Ureter (tissue), 1 donor: ENCODE measurements around the gene MSH2. TPM values are rescaled to one million over a fixed set of nuclear protein-coding genes. Genes with fewer than 3 reads are reported as not detected.
"Not testable (repeated sequence)": the region's sequence is repeated elsewhere in the genome, so short reads cannot be mapped to it uniquely, and the experiment has no call there.

Source experiments
- DNase-seq: peaks from one replicate; pipeline ENCODE4 v3.0.0-alpha.2; 2020; ENCODE audit warnings: low spot score
- total RNA-seq: library from RNA; stranded (reverse); gene quantifications from one replicate; pipeline ENCODE4 v1.2.4, GENCODE V29; 2023
- donor health status: DM: yes; HTN: yes; CAD: no.

MSH2 gene
- total RNA-seq, 1 donor from 2014 or later: 18.6 TPM

DNA sequence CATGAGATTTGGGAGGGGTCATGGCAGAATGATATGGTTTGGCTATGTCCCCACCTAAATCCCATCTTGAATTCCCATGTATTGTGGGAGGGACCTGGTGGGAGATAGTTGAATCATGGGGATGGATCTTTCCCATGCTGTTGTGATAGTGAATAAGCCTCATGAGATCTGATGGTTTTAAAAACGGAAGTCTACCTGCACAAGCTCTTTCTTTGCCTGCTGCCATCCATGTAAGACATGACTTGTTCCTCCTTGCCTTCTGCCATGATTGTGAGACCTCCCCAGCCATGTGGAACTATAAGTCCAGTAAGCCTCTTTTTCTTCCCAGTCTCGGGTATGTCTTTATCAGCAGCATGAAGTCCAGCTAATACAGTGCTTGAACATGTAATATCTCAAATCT lies 5.0 kb downstream of the MSH2 start:
- not testable (repeated sequence) for DNase-seq

DNA sequence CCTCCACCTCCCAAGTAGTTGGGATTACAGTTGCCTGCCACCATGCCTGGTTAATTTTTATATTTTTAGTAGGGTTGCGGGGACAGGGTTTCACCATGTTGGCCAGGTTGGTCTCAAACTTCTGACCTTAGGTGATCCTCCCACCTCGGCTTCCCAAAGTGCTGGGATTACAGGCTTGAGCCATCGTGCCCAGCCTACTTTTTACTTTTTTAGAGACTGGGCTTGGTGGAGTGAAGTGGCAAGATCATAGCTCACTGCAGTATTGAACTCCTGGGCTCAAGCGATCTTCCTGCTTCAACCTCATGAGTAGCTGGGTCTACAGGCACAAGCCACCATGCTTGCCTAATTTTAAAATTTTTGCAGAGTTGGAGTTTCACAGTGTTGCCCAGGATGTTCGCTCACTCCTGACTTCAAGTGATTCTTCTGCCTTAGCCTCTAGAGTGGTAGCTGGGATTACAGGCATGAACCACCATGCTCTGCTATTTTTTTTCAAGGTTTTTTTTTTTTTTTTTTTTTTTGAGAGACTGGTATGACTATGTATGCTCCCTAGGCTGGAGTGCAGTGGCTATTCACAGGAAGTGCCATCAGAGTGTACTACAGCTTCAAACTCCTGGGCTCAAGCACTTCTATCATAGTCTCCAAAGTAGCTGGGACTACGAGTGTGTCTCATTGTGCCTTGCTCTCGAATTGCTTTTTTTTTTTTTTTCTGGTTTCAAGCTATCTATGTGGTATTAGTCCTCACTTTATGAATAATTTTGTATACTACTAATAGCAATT lies 11.9 kb downstream of the MSH2 start:
- DNase-seq: peak; percentile 20

DNA sequence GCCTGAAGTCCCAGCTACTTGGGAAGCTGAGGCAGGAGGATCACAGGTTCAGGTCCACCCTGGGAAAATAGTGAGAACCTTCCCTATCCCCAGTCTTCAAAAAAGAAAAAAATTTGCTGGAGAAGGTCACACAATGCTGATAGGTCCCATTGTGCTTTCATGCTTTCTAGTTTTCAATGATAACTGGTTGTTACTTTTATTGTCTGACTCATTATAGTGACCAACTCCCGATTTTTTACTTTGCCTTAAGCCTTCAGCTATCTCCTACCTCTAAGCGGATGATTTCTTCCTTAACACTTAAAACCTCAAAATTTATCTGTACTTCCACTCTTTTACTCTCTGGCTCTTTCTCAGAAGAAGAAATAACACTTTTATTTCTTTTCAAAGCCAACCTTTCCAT lies 17.3 kb downstream of the MSH2 start:
- DNase-seq: no peak

DNA sequence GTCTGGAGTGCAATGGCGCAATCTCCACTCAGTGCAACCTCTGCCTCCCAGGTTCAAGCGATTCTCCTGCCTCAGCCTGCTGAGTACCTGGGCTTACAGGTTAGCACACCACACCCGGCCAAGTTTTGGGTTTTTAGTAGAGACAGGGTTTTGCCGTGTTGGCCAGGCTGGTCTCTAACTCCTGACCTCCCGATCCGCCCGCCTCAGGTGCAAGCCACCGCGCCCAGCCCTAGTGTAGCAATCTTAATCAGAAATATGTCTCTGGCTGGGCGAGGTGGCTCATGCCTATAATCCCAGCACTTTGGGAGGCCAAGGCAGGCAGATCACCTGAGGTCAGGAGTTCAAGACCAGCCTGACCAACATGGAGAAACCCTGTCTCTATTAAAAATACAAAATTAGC lies 17.7 kb downstream of the MSH2 start:
- DNase-seq: not testable (repeated sequence)

DNA sequence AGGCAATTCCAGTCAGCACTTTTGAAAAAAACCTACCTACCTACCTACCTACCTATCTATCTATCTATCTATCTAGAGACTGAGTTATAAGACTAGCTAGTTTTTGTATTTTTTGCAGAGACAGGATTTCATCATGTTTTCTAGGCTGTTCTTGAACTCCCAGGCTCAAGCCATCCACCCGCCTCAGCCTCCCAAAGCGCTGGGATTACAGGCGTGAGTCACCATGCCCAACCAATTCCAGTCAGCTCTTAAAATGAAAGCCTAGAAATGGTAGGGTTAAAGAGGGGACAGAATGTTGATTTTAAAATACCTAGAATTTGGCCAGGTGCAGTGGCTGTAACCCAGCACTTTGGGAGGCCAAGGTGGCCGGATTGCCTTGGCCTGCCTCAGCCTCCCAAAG lies 19.1 kb downstream of the MSH2 start:
- DNase-seq: no peak

GRCh38 chr2:47422560-47422959 lies 19.6 kb downstream of the MSH2 start:
- DNase-seq: no peak

GRCh38 chr2:47426786-47427185 lies 23.8 kb downstream of the MSH2 start:
- no peak for DNase-seq

DNA sequence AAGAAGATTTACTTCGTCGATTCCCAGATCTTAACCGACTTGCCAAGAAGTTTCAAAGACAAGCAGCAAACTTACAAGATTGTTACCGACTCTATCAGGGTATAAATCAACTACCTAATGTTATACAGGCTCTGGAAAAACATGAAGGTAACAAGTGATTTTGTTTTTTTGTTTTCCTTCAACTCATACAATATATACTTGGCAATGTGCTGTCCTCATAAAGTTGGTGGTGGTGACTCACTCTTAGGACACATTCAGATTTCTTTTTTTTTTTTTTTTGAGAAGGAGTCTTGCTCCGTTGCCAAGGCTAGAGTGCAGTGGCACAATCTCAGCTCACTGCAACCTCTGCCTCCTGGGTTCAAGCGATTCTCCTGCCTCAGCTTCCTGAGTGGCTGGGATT lies 26.8 kb downstream of the MSH2 start:
- DNase-seq: no peak

DNA sequence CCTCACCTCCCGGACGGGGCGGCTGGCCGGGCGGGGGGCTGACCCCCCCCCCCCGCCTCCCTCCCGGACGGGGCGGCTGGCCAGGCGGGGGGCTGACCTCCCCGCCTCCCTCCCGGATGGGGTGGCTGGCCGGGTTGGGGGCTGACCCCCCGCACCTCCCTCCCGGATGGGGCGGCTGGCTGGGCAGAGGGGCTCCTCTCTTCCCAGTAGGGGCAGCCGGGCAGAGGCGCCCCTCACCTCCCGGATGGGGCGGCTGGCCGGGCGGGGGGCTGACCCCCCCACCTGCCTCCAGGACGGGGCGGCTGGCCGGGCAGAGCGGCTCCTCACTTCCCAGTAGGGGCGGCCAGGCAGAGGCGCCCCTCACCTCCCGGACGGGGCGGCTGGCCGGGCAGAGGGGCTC lies 30.1 kb downstream of the MSH2 start:
- not testable (repeated sequence) for DNase-seq

- not testable (repeated sequence) for DNase-seq
Observed at GRCh38 chr2:47433445-47433844, 30.5 kb downstream of the MSH2 start.

GRCh38 chr2:47437287-47437686 lies 34.3 kb downstream of the MSH2 start:
- no peak for DNase-seq

DNA sequence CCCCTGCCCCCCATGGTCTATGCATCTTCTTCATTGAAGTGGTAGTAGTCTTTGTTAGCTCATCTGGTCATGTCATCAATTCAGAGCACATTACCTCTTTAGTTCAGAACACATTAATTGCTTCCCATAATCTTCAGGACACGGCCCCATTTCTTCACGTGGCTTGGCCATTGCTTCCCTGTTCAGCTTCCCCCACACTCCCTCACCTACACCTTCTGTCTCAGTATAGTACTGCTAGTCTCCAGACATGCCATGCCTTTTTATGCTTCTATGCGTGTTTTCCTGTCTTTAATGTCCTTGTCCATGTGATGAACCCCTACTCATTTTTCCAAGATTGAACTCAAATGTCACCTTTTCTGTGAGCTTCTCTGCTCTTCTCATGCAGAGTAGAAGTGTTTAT lies 35.1 kb downstream of the MSH2 start:
- DNase-seq: no peak

GRCh38 chr2:47438783-47439182 lies 35.8 kb downstream of the MSH2 start:
- no peak for DNase-seq

DNA sequence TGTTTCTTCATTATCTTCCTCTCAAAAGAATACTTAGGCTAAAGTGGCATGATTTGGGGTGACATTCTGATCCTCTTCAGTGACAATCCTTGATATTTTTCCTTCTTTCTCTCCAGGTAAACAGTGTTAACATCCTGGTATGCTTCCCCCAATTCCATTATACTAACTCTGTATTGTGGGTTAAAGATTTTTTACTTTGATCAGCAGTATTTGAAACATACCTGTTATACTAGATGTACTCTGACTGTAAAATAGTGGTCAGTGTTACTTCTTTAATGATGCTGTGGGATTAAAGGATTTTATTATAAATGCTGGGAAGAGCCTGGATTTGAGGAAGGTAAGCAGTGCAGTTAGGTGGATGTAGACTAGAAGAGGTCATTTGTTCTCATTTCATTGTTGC lies 48.8 kb downstream of the MSH2 start:
- no peak for DNase-seq

GRCh38 chr2:47452761-47453160 lies 49.8 kb downstream of the MSH2 start:
- DNase-seq: no peak

- DNase-seq: not testable (repeated sequence)
Observed at GRCh38 chr2:47454818-47455217, 51.9 kb downstream of the MSH2 start.

- DNase-seq: no peak
Observed at GRCh38 chr2:47455411-47455810, 52.5 kb downstream of the MSH2 start.

- DNase-seq: no peak
Observed at GRCh38 chr2:47456851-47457250, 53.9 kb downstream of the MSH2 start.

DNA sequence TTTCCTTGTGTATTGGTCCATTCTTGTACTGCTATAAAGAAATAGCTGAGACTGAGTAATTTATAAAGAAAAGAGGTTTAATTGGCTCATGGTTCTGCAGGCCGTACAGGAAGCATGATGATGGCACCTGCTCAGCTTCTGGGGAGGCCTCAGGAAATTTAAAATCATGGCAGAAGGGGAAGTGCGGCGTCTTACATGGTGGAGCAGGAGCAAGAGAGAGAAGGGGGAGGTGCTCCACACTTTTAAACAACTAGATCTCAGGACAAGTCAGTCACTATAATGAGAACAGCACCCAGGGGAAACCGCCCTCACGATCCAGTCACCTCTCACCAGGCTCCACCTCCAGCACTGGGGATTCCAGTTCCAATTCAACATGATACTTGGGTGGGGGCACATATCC lies 54.3 kb downstream of the MSH2 start:
- no peak for DNase-seq

- DNase-seq: no peak
Observed at GRCh38 chr2:47459021-47459420, 56.1 kb downstream of the MSH2 start.

DNA sequence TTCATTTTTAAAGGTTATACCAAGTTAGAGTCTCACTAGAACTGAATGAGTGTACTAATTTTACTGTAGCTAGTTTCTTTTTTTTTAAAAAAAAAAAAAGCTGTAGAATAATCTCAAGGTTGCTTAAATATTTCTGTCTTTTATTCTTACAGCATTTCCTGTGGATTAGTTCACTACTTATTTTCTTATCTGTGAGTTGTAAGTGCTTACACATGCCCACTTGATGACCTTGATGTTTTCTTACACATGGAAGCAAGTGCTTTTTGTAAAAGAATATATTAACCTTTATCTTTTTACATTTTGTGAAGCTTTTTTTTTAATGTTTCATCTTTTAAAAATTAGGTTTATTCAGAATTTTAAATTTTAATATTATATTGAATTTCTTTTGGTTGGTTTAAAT lies 57.8 kb downstream of the MSH2 start:
- no peak for DNase-seq

DNA sequence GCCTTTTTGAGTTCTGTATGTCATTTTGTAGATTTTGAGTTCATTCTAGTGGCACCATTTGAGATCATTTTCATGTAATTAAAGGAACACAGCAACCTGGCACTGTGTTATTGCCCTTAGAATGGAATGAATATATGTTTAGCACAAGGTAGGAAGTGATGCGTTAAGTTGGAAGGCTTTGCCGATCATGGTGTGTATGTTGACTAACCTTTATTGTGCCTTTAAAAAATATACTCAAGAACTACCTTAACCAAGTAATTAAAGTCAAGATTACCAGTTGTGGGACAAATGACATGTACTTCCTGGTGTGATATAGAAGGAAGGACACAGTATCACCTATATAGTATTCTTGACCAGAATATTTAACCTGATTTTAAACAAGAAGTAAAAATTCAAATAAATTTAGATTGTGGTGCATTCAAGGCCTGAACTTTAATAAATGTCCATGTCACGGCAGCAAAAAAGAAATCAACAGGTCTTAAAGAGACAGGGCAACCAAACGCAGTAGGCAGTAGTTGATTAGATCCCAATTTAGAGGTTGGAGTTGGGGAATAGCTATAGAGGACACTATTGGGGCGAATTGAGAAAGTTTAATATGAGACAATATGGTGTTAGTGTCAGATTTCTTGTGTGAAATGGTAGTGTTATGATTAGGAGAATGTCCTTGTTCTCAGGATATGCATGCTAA lies 68.6 kb downstream of the MSH2 start:
- DNase-seq: no peak

- no peak for DNase-seq
Observed at GRCh38 chr2:47479863-47480262, 76.9 kb downstream of the MSH2 start.

- DNase-seq: no peak
Observed at GRCh38 chr2:47483191-47483590, 80.2 kb downstream of the MSH2 start.
